ENCODE results near the gene RPL37A. TPM values are rescaled to one million over a fixed set of nuclear protein-coding genes. Genes with fewer than 3 reads are reported as not detected.

The RPL37A gene
- total and polyA plus RNA-seq, 12 donors: 673 to 4,521 (median 2,299) TPM

DNA sequence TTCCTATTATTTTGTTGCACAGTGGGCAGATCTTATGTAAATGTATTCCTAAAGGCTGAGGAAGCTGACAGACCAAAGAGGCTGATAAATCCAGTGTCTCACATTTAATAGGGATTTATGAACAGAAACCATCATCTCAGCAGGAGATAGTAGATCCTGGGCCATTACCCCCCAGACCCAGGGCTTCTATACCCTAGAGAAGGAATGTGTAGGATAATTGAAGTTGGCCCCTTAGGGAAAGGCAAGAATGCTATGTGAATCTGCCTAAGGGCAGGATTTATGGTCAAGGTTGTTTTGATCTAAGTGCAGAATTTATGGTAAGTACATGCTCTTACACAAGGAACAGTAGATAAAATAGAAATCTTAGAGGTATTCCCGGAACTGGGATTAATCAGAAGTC, 29.0 kb downstream of the RPL37A start:
- intact Hi-C loops (cut with DNase I): no loop called here
- TF ChIP-seq POLR2A (IDR thresholded peaks at IDR 0.05): no peak
- TF ChIP-seq, protein P1, sequence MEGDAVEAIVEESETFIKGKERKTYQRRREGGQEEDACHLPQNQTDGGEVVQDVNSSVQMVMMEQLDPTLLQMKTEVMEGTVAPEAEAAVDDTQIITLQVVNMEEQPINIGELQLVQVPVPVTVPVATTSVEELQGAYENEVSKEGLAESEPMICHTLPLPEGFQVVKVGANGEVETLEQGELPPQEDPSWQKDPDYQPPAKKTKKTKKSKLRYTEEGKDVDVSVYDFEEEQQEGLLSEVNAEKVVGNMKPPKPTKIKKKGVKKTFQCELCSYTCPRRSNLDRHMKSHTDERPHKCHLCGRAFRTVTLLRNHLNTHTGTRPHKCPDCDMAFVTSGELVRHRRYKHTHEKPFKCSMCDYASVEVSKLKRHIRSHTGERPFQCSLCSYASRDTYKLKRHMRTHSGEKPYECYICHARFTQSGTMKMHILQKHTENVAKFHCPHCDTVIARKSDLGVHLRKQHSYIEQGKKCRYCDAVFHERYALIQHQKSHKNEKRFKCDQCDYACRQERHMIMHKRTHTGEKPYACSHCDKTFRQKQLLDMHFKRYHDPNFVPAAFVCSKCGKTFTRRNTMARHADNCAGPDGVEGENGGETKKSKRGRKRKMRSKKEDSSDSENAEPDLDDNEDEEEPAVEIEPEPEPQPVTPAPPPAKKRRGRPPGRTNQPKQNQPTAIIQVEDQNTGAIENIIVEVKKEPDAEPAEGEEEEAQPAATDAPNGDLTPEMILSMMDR (IDR thresholded peaks at IDR 0.05): no peak
- no peak overlapping the region for H3K27ac ChIP-seq
- H3K4me3 ChIP-seq: no peak overlapping the region
- H3K4me1 ChIP-seq (replicated peaks in 1 of 2): no peaks in the 10 kb centered on the region
- DNase-seq: no peak
- 74 to 78% (median 77%) methylated on average over 1 of the region's 1 CpG for WGBS, 4 donors
- H3K9me3 ChIP-seq (replicated peaks in 1 of 3): no peaks in the 10 kb centered on the region
- no peaks in the 10 kb centered on the region for H3K27me3 ChIP-seq
- no peaks in the 10 kb centered on the region for H3K36me3 ChIP-seq (replicated peaks in 1 of 2)

DNA sequence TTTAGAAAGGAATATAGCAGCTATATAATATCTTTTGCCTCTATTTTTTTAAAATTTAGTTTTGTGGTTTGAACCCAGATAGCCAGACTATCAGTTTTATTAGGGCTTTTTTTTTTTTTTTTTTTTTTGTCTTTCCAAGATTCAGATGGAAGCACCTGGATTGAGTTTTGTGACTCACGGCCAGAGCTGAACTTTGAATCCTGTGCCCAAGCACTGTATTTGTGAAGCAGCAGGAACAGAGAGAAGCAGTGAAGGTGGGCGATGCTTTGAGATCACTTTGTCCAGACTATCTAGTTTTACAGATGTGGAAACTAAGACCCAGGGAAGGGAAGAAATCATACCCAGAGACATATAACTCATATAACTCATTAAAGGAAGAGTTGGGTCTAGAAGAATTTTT, 33.9 kb downstream of the RPL37A start:
- Histone ChIP-seq H3K4me1 (replicated peaks in 1 of 2) (peaks cover 0 to 28% of the 10 kb centered on the region in 2 donors), H3K27me3 (no peaks in the 10 kb centered on the region), H3K27ac (no peak overlapping the region), H3K4me3 (no peak overlapping the region), H3K9me3 (replicated peaks in 1 of 3) (no peaks in the 10 kb centered on the region), H3K36me3 (replicated peaks in 1 of 2) (no peaks in the 10 kb centered on the region)
- intact Hi-C loops (cut with DNase I): no loop called here
- WGBS, 4 donors: 78 to 86% (median 82%) methylated on average over 2 of the region's 2 CpGs
- TF ChIP-seq, protein P1 (IDR thresholded peaks at IDR 0.05): no peak
- TF ChIP-seq POLR2A (IDR thresholded peaks at IDR 0.05): no peak
- no peak for DNase-seq

DNA sequence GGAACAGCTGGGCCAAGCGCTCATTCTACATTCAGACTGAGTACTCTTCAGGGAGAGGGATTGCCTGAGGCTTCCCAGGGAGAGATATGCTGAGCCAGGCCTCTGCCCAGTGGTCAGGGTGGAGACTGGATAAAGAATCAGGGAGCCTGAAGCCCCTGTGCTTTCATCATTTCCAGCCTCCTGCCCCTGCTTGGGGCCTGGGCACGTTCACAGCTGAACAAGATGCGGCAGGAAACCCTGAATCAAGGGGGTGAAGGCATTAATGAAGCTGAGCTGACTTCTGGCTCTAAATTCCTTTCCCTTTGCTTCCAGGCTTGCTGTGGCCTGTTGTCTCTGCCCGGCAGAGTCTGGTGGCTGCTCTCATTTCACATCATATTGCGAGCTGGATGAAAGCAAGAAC, 35.0 kb downstream of the RPL37A start:
- 86 to 97% (median 90%) methylated on average over 5 of the region's 5 CpGs for WGBS, 4 donors
- no peaks in the 10 kb centered on the region for H3K36me3 ChIP-seq (replicated peaks in 1 of 2)
- no peak overlapping the region for H3K4me3 ChIP-seq
- intact Hi-C loops (cut with DNase I): no loop called here
- no peaks in the 10 kb centered on the region for H3K27me3 ChIP-seq
- TF ChIP-seq, protein P1 (IDR thresholded peaks at IDR 0.05): no peak
- no peak for TF ChIP-seq POLR2A (IDR thresholded peaks at IDR 0.05)
- peaks cover 0 to 28% of the 10 kb centered on the region in 2 donors for H3K4me1 ChIP-seq (replicated peaks in 1 of 2)
- H3K27ac ChIP-seq: no peak overlapping the region
- peak in 1 of 7 donors; percentile 42 for DNase-seq
- no peaks in the 10 kb centered on the region for H3K9me3 ChIP-seq (replicated peaks in 1 of 3)

DNA sequence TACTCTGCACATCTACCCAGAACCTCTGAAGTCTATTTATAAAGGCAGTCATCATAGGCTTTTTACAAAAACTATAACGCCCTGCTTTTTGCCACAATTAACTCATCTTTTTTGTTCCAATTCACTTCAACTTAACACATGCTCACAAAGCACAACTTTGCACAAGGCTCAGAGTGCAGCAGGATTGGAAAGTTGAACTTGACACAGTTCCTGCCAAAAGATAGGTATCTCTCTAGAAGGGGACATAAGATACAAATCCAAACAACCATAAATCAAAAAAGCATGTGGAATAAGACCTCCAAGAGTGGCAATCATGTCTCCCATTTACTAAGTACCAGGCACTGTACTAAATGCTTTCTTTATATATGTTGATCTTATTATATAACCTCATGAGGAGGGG, 36.2 kb downstream of the RPL37A start:
- TF ChIP-seq POLR2A (IDR thresholded peaks at IDR 0.05): no peak
- TF ChIP-seq, protein P1 (IDR thresholded peaks at IDR 0.05): no peak
- 50 to 63% (median 56%) methylated on average over 1 of the region's 1 CpG for WGBS, 4 donors
- Histone ChIP-seq H3K9me3 (replicated peaks in 1 of 3) (no peaks in the 10 kb centered on the region), H3K27ac (peak overlapping the region in 4 of 5 donors; percentile 48 to 86 (median 63)), H3K36me3 (replicated peaks in 1 of 2) (no peaks in the 10 kb centered on the region), H3K4me1 (replicated peaks in 1 of 2) (peaks cover 0 to 30% of the 10 kb centered on the region in 2 donors), H3K4me3 (no peak overlapping the region), H3K27me3 (no peaks in the 10 kb centered on the region)
- intact Hi-C loops (cut with DNase I): no loop called here
- no peak for DNase-seq

Measured in adrenal gland (tissue), 12 donors.